DOHH2 (cell line): ENCODE measurements around the gene ZNF532.

Experiments used
- H3F3A ChIP-seq: fragments of 200-600 bp; sonication (generic), shearing (Covaris generic); 2 replicates; pipeline ENCODE4 v1.6.0; 2016; ENCODE audit warnings: antibody characterized with exemption, mild to moderate bottlenecking; ENCODE audit not compliant: control insufficient read depth, insufficient read depth
- H3K27ac ChIP-seq: fragments of 200-600 bp; sonication (generic); 2 replicates; pipeline ENCODE4 v1.5.1; 2014; ENCODE audit warnings: low read depth, mild to moderate bottlenecking, low read length, moderate library complexity
- H3K27me3 ChIP-seq: fragments of 200-600 bp; sonication (generic); 2 replicates; pipeline ENCODE4 v1.6.1; 2014; ENCODE audit warnings: mild to moderate bottlenecking, low read length, mixed read lengths; ENCODE audit not compliant: control insufficient read depth
- H3K36me3 ChIP-seq: fragments of 200-600 bp; sonication (generic); 2 replicates; pipeline ENCODE4 v1.6.1; 2014; ENCODE audit warnings: mild to moderate bottlenecking, low read length, moderate library complexity, mixed read lengths; ENCODE audit not compliant: control insufficient read depth
- H3K4me1 ChIP-seq: fragments of 200-600 bp; sonication (generic); 2 replicates; pipeline ENCODE4 v1.6.1; 2014; ENCODE audit warnings: mild to moderate bottlenecking, low read length, mixed read lengths; ENCODE audit not compliant: control insufficient read depth
- H3K4me2 ChIP-seq: fragments of 200-600 bp; sonication (generic); 2 replicates; pipeline ENCODE4 v1.6.0; 2014; ENCODE audit warnings: mild to moderate bottlenecking, low read length, moderate library complexity
- H3K4me3 ChIP-seq: fragments of 200-600 bp; sonication (generic); 2 replicates; pipeline ENCODE4 v1.5.1; 2014; ENCODE audit warnings: mild to moderate bottlenecking, low read length, mixed read lengths
- H3K79me2 ChIP-seq: fragments of 200-600 bp; sonication (generic); 2 replicates; pipeline ENCODE4 v1.6.1; 2014; ENCODE audit warnings: mild to moderate bottlenecking, low read length, mixed read lengths; ENCODE audit not compliant: control insufficient read depth
- H3K9me2 ChIP-seq: fragments of 200-600 bp; sonication (generic); replicated peaks from 2 replicates; pipeline ENCODE4 v1.6.1; 2014; ENCODE audit warnings: mild to moderate bottlenecking, low read length, mixed read lengths; ENCODE audit not compliant: control insufficient read depth
- H3K9me3 ChIP-seq: fragments of 200-600 bp; sonication (generic); 2 replicates; pipeline ENCODE4 v1.6.1; 2014; ENCODE audit warnings: antibody characterized with exemption, low read length, mixed read lengths; ENCODE audit not compliant: control insufficient read depth, insufficient read depth
- H4K20me1 ChIP-seq: fragments of 200-600 bp; sonication (generic); 2 replicates; pipeline ENCODE4 v1.6.0; 2014; ENCODE audit warnings: low read depth, mild to moderate bottlenecking, antibody characterized with exemption, low read length, moderate library complexity; ENCODE audit not compliant: control insufficient read depth, insufficient read depth
- EZH2phosphoT487 ChIP-seq: fragments of 200-600 bp; sonication (generic); IDR thresholded peaks from 2 replicates; pipeline ENCODE4 v1.6.1; 2017; ENCODE audit warnings: borderline replicate concordance, mild to moderate bottlenecking, antibody characterized with exemption, low read length, moderate library complexity, mixed read lengths
- TF ChIP-seq, protein P1 (sequence below): fragments of 200-600 bp; sonication (generic); IDR thresholded peaks from one replicate; pipeline ENCODE4 v1.5.1; 2014; ENCODE audit warnings: antibody characterized with exemption, mild to moderate bottlenecking, low read depth, low read length; ENCODE audit not compliant: poor library complexity, severe bottlenecking

ZNF532 gene

GRCh38 chr18:58842978-58843687 lies 21.5 kb upstream of the ZNF532 start:
- no peaks in the 10 kb centered on the region for H3K79me2 ChIP-seq
- no peak overlapping the region for H3K4me2 ChIP-seq
- H3F3A ChIP-seq, result no peaks in the 10 kb centered on the region
- H3K4me1 ChIP-seq, result peaks cover 9% of the 10 kb centered on the region
- H3K36me3 ChIP-seq, result no peaks in the 10 kb centered on the region
- H4K20me1 ChIP-seq, result no peaks in the 10 kb centered on the region
- H3K27me3 ChIP-seq, result no peaks in the 10 kb centered on the region; the same call in 1 of the 2 replicates
- no peak overlapping the region for H3K4me3 ChIP-seq
- H3K27ac ChIP-seq, result no peak overlapping the region
- H3K9me3 ChIP-seq, result no peaks in the 10 kb centered on the region
- no peak for TF ChIP-seq EZH2phosphoT487
- TF ChIP-seq, protein P1, sequence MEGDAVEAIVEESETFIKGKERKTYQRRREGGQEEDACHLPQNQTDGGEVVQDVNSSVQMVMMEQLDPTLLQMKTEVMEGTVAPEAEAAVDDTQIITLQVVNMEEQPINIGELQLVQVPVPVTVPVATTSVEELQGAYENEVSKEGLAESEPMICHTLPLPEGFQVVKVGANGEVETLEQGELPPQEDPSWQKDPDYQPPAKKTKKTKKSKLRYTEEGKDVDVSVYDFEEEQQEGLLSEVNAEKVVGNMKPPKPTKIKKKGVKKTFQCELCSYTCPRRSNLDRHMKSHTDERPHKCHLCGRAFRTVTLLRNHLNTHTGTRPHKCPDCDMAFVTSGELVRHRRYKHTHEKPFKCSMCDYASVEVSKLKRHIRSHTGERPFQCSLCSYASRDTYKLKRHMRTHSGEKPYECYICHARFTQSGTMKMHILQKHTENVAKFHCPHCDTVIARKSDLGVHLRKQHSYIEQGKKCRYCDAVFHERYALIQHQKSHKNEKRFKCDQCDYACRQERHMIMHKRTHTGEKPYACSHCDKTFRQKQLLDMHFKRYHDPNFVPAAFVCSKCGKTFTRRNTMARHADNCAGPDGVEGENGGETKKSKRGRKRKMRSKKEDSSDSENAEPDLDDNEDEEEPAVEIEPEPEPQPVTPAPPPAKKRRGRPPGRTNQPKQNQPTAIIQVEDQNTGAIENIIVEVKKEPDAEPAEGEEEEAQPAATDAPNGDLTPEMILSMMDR, result no peak
- no peaks in the 10 kb centered on the region for H3K9me2 ChIP-seq

DNA sequence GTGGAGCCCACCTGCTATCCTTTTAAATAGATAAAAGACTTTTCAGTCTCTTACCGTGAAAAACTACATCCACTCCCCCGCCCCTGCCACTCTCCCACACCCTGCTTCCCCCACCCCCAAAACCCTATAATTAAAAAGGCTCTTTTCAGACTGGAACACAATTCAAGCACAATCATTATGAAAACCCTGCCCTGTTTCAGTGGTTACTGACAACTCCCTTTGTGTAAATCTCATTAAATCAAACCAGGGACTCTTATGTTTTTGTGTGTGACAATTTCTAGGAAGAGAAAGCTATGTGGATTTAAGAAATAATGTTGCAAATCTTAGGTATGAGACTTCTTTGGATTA lies 21.0 kb upstream of the ZNF532 start:
- Histone ChIP-seq H3K36me3 (no peaks in the 10 kb centered on the region), H3K9me2 (no peaks in the 10 kb centered on the region), H3K4me1 (peaks cover 9% of the 10 kb centered on the region), H3F3A (no peaks in the 10 kb centered on the region), H4K20me1 (no peaks in the 10 kb centered on the region), H3K4me2 (no peak overlapping the region), H3K9me3 (no peaks in the 10 kb centered on the region), H3K27me3 (no peaks in the 10 kb centered on the region; the same call in 1 of the 2 replicates), H3K4me3 (no peak overlapping the region), H3K27ac (no peak overlapping the region), H3K79me2 (no peaks in the 10 kb centered on the region)
- TF ChIP-seq, protein P1, result no peak
- no peak for TF ChIP-seq EZH2phosphoT487

DNA sequence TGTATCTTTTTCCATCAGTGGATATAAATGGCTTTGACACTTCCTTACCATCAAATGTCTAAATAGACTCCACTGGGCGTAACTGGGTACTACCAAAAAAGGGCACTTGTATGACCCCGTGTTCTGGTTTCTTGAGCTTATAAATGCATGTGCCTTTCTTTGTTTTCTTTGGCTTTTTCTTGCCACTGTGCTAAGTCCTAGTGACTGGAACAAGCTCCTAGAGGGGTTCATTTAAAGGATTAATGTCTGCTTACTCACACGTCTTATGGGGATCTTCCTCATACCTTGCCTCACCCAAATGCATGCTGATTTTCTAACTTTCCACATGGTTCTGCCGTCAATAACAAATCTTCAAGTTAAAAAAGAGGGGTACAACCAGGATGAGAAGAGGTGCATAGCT lies 19.8 kb upstream of the ZNF532 start:
- Histone ChIP-seq H3K79me2 (no peaks in the 10 kb centered on the region), H3F3A (no peaks in the 10 kb centered on the region), H3K36me3 (no peaks in the 10 kb centered on the region), H3K27ac (no peak overlapping the region), H3K4me2 (no peak overlapping the region), H3K9me3 (no peaks in the 10 kb centered on the region), H3K4me1 (peaks cover 9% of the 10 kb centered on the region), H3K4me3 (no peak overlapping the region), H4K20me1 (no peaks in the 10 kb centered on the region), H3K27me3 (no peaks in the 10 kb centered on the region; the same call in 1 of the 2 replicates), H3K9me2 (no peaks in the 10 kb centered on the region)
- TF ChIP-seq, protein P1, result no peak
- TF ChIP-seq EZH2phosphoT487, result no peak
